OCI-LY7 (cell line): ENCODE measurements around the gene TRIM46. TPM values are rescaled to one million over a fixed set of nuclear protein-coding genes. Genes with fewer than 3 reads are reported as not detected.
"Not testable (repeated sequence)": the region's sequence is repeated elsewhere in the genome, so short reads cannot be mapped to it uniquely, and the experiment has no call there.

Experiments used
- BruUV-seq: library from RNA; stranded (reverse); fragments of 400-500 nt; replicated peaks from 2 replicates; lab custom pipeline; 2021; lab: Mats Ljungman, UMichigan
- CTCF ChIA-PET: fragments of 300-600 bp; sonication (Branson Sonifier 250); formaldehyde crosslinking; loops from one replicate; lab custom pipeline; 2022; ENCODE audit warnings: antibody characterized with exemption; ENCODE audit not compliant: unreplicated experiment; lab: Charles Lee
- POLR2A ChIA-PET: fragments of 300-600 bp; sonication (Branson Sonifier 250); formaldehyde crosslinking; loops from one replicate; lab custom pipeline; 2022; ENCODE audit warnings: antibody characterized with exemption; lab: Charles Lee
- DNase-seq: peaks from one replicate; pipeline ENCODE4 v3.0.0-alpha.2; 2015; ENCODE audit warnings: low spot score
- H2AFZ ChIP-seq: fragments of 200-600 bp; sonication (generic), shearing (Covaris generic); 2 replicates; pipeline ENCODE4 v1.6.1; 2014; ENCODE audit warnings: mild to moderate bottlenecking, antibody characterized with exemption, low read length, moderate library complexity
- H3K27ac ChIP-seq: fragments of 200-600 bp; sonication (generic); 2 replicates; pipeline ENCODE4 v1.5.1; 2014; ENCODE audit warnings: mixed run types, low read depth, mild to moderate bottlenecking, moderate library complexity, low read length, inconsistent platforms; ENCODE audit not compliant: poor library complexity, severe bottlenecking
- H3K36me3 ChIP-seq: fragments of 200-600 bp; sonication (generic); 2 replicates; pipeline ENCODE4 v1.6.1; 2014; ENCODE audit warnings: mild to moderate bottlenecking, antibody characterized with exemption, low read length, moderate library complexity, mixed read lengths; ENCODE audit not compliant: insufficient read depth
- H3K4me1 ChIP-seq: fragments of 200-600 bp; sonication (generic); 2 replicates; pipeline ENCODE4 v1.5.1; 2014; ENCODE audit warnings: mild to moderate bottlenecking, low read length; ENCODE audit not compliant: insufficient read depth, poor library complexity, severe bottlenecking
- H3K4me2 ChIP-seq: fragments of 200-600 bp; sonication (generic); 2 replicates; pipeline ENCODE4 v1.6.1; 2014; ENCODE audit warnings: mild to moderate bottlenecking, low read length
- H3K4me3 ChIP-seq: fragments of 200-600 bp; sonication (generic); 2 replicates; pipeline ENCODE4 v1.5.1; 2014; ENCODE audit warnings: mild to moderate bottlenecking, low read depth, low read length; ENCODE audit not compliant: poor library complexity, severe bottlenecking
- H3K79me2 ChIP-seq: fragments of 200-600 bp; sonication (generic); 2 replicates; pipeline ENCODE4 v1.6.1; 2016; ENCODE audit warnings: low read depth, mild to moderate bottlenecking, low read length, moderate library complexity, mixed read lengths; ENCODE audit not compliant: insufficient read depth
- H3K9me2 ChIP-seq: fragments of 200-600 bp; sonication (generic); 2 replicates; pipeline ENCODE4 v1.6.1; 2016; ENCODE audit warnings: mild to moderate bottlenecking, low read length, mixed read lengths; ENCODE audit not compliant: insufficient read depth
- H3K9me3 ChIP-seq: fragments of 200-600 bp; sonication (generic); 2 replicates; pipeline ENCODE4 v1.6.1; 2014; ENCODE audit warnings: mild to moderate bottlenecking, mixed run types, low read length, mixed read lengths
- H4K20me1 ChIP-seq: fragments of 200-600 bp; sonication (generic); 2 replicates; pipeline ENCODE4 v1.6.1; 2014; ENCODE audit warnings: mild to moderate bottlenecking, antibody characterized with exemption, low read length, moderate library complexity, mixed read lengths; ENCODE audit not compliant: insufficient read depth
- EZH2phosphoT487 ChIP-seq: fragments of 200-600 bp; sonication (generic); IDR thresholded peaks from 2 replicates; pipeline ENCODE4 v1.6.1; 2018; ENCODE audit warnings: low read depth, borderline replicate concordance, mild to moderate bottlenecking, mixed run types, antibody characterized with exemption, low read length, moderate library complexity, mixed read lengths
- intact Hi-C: fragments of 100-400 bp; cut with micrococcal nuclease; formaldehyde crosslinking; loops from one replicate; pipeline ENCODE4 v1.10.0; 2022; ENCODE audit not compliant: unreplicated experiment
- total RNA-seq, 2 experiments: library from RNA; depleted of rRNA in 1 of 2; stranded (reverse); fragments of >200 nt in 1 of 2; shearing (Covaris generic) in 1 of 2; gene quantifications; 2 replicates each; pipeline ENCODE4 v1.2.3, GENCODE V29; 2014 to 2022
- TF ChIP-seq, protein P1 (sequence below): fragments of 200-600 bp; sonication (generic); conservative IDR thresholded peaks from 2 replicates; pipeline ENCODE4 v1.5.1; 2014; ENCODE audit warnings: mild to moderate bottlenecking, antibody characterized with exemption, low read length, moderate library complexity, mixed read lengths

Gene TRIM46
- total RNA-seq, 2 experiments from 2014 or later = 3.1 to 4.5 TPM

DNA sequence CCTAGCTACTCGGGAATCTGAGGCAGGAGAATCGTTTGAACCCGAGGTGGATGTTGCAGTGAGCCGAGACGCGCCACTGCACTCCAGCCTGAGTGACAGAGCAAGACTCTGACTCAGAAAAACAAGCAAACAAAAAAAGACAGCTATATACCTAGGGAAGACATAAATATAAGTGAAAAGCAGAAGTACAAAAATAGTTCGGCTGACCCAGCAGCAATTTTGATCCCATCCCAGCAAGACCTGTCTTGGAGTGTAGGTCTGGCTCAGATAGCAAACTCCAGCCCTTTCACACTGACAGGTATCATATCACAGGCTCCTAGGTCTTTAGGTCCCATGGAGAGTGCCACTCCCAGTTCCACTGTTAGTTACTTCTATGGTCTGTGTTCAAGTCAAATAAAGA is 49.4 kb downstream of the TRIM46 start:
- H3K9me2 ChIP-seq = no peaks in the 10 kb centered on the region
- peaks cover 22% of the 10 kb centered on the region for H3K79me2 ChIP-seq
- H3K27ac ChIP-seq = peak overlapping the region; percentile 89
- DNase-seq = peak; percentile 55
- no TSS peak for BruUV-seq
- intact Hi-C loops = no loop called here
- TF ChIP-seq, protein P1, sequence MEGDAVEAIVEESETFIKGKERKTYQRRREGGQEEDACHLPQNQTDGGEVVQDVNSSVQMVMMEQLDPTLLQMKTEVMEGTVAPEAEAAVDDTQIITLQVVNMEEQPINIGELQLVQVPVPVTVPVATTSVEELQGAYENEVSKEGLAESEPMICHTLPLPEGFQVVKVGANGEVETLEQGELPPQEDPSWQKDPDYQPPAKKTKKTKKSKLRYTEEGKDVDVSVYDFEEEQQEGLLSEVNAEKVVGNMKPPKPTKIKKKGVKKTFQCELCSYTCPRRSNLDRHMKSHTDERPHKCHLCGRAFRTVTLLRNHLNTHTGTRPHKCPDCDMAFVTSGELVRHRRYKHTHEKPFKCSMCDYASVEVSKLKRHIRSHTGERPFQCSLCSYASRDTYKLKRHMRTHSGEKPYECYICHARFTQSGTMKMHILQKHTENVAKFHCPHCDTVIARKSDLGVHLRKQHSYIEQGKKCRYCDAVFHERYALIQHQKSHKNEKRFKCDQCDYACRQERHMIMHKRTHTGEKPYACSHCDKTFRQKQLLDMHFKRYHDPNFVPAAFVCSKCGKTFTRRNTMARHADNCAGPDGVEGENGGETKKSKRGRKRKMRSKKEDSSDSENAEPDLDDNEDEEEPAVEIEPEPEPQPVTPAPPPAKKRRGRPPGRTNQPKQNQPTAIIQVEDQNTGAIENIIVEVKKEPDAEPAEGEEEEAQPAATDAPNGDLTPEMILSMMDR = no peak
- TF ChIP-seq EZH2phosphoT487 = no peak
- POLR2A ChIA-PET = interaction anchor here (0.9 to 2.6 kb wide), 2 partner anchors 14 to 213 kb away, joined by 3 to 9 read pairs; no protein-coding TSS in a partner anchor
- H2AFZ ChIP-seq = no peak overlapping the region
- peaks cover 9% of the 10 kb centered on the region; the same call in 1 of the 2 replicates for H3K36me3 ChIP-seq
- H3K4me1 ChIP-seq = peaks cover 64% of the 10 kb centered on the region
- CTCF ChIA-PET = no interaction called here
- no peaks in the 10 kb centered on the region for H4K20me1 ChIP-seq
- peak overlapping the region; percentile 84 for H3K4me2 ChIP-seq
- H3K9me3 ChIP-seq = no peaks in the 10 kb centered on the region
- peak overlapping the region; percentile 4 for H3K4me3 ChIP-seq

DNA sequence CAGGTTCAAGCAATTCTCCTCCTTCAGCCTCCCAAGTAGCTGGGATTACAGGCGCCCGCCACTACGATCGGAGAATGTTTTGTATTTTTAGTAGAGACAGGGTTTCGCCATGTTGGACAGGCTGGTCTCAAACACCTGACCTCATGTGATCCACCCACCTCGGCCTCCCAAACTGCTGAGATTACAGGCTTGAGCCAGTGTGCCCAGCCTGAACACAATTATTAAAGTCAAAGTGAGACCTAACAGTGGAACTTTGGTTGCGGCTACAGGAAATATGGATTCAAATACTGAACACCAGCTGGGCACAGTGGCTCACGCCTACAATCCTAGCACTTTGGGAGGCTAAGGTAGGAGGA is 51.7 kb downstream of the TRIM46 start:
- H2AFZ ChIP-seq, H3K36me3 ChIP-seq, H4K20me1 ChIP-seq, H3K9me3 ChIP-seq, intact Hi-C loops, H3K9me2 ChIP-seq, BruUV-seq, DNase-seq: not testable (repeated sequence)
- Histone ChIP-seq H3K27ac (peak overlapping the region; percentile 89), H3K4me3 (peak overlapping the region; percentile 83), H3K4me2 (peak overlapping the region; percentile 84), H3K4me1 (peaks cover 56% of the 10 kb centered on the region), H3K79me2 (peaks cover 22% of the 10 kb centered on the region)
- CTCF ChIA-PET = interaction anchor here (2.1 kb wide), 1 partner anchor 18 kb away, joined by 9 read pairs; the partner anchor contains the start of genes MTX1 and THBS3
- POLR2A ChIA-PET = interaction anchor here (0.7 to 2.6 kb wide), 6 partner anchors 16 to 52 kb away, joined by 3 to 9 read pairs (median 6); partner anchors contain the start of gene KRTCAP2

DNA sequence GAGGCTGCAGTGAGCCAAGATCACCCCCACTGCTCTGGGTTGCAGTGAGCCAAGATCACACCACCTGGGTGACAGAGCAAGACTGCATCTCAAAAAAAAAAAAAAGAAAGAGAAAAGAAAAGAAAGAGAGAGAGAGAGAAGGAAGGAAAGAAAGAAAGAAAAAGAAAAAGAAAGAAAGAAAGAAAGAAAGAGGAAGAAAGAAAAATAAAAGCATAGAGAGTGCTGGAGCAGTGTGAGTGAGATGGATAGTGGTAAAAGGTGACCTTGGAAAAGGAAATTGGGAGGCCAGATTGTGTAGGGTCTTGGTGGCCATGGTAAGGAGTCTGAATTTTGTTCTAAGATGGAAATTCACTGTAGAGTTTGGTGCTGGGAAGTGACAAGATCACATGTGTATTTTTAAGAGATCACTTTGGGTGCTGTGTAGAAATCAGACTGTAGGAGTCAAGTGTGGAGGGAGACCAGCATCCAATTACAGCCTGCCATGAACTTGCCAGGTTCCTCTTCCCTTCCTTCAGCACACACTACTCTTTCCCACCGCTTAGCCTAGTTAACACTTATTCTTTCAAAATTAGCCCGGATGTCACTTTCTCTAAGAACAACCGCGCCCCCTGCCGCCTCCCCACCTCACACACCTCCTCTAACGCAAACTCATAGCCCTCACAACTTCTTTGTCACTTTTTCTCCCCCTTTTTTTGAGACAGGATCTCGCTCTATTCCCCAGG is 52.7 kb downstream of the TRIM46 start:
- peaks cover 9% of the 10 kb centered on the region; the same call in 1 of the 2 replicates for H3K36me3 ChIP-seq
- peaks cover 22% of the 10 kb centered on the region for H3K79me2 ChIP-seq
- H2AFZ ChIP-seq = no peak overlapping the region; the same call in 1 of the 2 replicates
- ChIA-PET CTCF (no interaction called here), POLR2A (interaction anchor here (0.9 to 2.0 kb wide), 7 partner anchors 15 to 82 kb away, joined by 3 to 6 read pairs (median 4); partner anchors contain the start of genes FDPS, KRTCAP2 and THBS3)
- H3K4me2 ChIP-seq = peak overlapping the region; percentile 84
- no peaks in the 10 kb centered on the region for H3K9me3 ChIP-seq
- peak overlapping the region; percentile 89 for H3K27ac ChIP-seq
- peak overlapping the region; percentile 83 for H3K4me3 ChIP-seq
- peaks cover 56% of the 10 kb centered on the region for H3K4me1 ChIP-seq
- no peaks in the 10 kb centered on the region for H3K9me2 ChIP-seq
- no TSS peak for BruUV-seq
- no peak for TF ChIP-seq EZH2phosphoT487
- TF ChIP-seq, protein P1 = peak; percentile 92
- H4K20me1 ChIP-seq = no peaks in the 10 kb centered on the region
- peak; percentile 90 for DNase-seq
- intact Hi-C loops = loop anchor here (1.0 kb wide), 2 partner anchors 18 to 19 kb away; partner anchors contain the start of gene THBS3
